ENCODE results near the gene PVALB. TPM values are rescaled to one million over a fixed set of nuclear protein-coding genes. Genes with fewer than 3 reads are reported as not detected.

PVALB gene
- total and polyA plus RNA-seq, 2 donors (not counting 1 experiment from before 2014, with no cell fraction given): not detected

DNA sequence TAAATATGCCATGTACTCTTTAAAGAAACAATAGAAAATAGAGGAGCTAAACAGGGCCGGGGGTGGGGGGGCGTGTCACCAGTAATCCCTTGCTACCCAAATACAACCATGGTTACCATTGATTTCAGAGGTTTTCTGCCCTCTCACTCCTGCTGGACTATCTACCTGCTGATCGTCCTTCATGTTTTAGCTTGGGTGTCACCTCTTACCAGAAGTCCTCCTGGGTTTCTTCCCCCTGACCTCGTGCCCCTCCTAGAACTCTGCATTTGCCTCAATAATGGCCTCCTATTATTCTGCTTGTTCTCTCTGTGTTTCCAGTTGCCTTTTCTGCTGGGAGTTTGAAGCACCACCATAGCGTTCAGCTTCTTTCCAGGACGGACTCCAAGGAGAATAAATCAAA lies 9.4 kb upstream of the PVALB start:
- ChIA-PET POLR2A (no interaction called here), CTCF (no interaction called here)
- no peak for ATAC-seq (ENCODE audit: low read depth)
- Histone ChIP-seq H3K4me1 (ENCODE audit: control insufficient read depth in 2 of 2, insufficient read depth in 2 of 2, low read length in 2 of 2) (no peaks in the 10 kb centered on the region), H3K4me2 (replicated peaks; ENCODE audit: low read depth, low read length, poor library complexity, severe bottlenecking) (no peak overlapping the region), H4K20me1 (ENCODE audit: control insufficient read depth, insufficient read depth, low read length, poor library complexity, severe bottlenecking) (no peaks in the 10 kb centered on the region), H3K9me3 (ENCODE audit: control extremely low read depth in 1 of 3, control insufficient read depth in 2 of 3, insufficient read depth in 1 of 3, low read length in 2 of 3) (no peaks in the 10 kb centered on the region), H3K27ac (ENCODE audit: low read length in 2 of 2) (no peak overlapping the region), H3K79me2 (ENCODE audit: control insufficient read depth, insufficient read depth, low read length) (no peaks in the 10 kb centered on the region), H3K36me3 (replicated peaks in 1 of 2; ENCODE audit: control extremely low read depth in 1 of 2, control insufficient read depth in 1 of 2, extremely low read depth in 1 of 2, insufficient read depth in 2 of 2, low read length in 1 of 2) (no peaks in the 10 kb centered on the region), H2AFZ (ENCODE audit: insufficient read depth, low read depth, low read length, poor library complexity, severe bottlenecking) (no peak overlapping the region), H3K9ac (ENCODE audit: low read length) (no peak overlapping the region), H3K27me3 (replicated peaks in 1 of 4; ENCODE audit: control extremely low read depth in 1 of 4, control insufficient read depth in 3 of 4, insufficient read depth in 4 of 4, low read length in 3 of 4) (peaks cover 0 to 32% (median 9%) of the 10 kb centered on the region in 4 experiments), H3K4me3 (ENCODE audit: control extremely low read depth in 1 of 5, extremely low read depth in 1 of 5, insufficient read depth in 1 of 5, low read depth in 2 of 5, low read length in 4 of 5) (no peak overlapping the region)
- no peak overlapping the region for H3K4me3 Mint-ChIP-seq
- TF ChIP-seq CTCF (IDR thresholded peaks at IDR 0.05) (no peak), EZH2 (IDR thresholded peaks at IDR 0.05; ENCODE audit: borderline replicate concordance, insufficient read depth, low read depth, low read length, poor library complexity, severe bottlenecking) (no peak)
- no peak overlapping the region for H3K27ac Mint-ChIP-seq
- H3K27me3 Mint-ChIP-seq: peaks cover 32% of the 10 kb centered on the region
- no peaks in the 10 kb centered on the region for H3K9me3 Mint-ChIP-seq (ENCODE audit: insufficient read depth)
- DNase-seq: no peak
- H3K4me1 Mint-ChIP-seq: no peaks in the 10 kb centered on the region
- WGBS (ENCODE audit: insufficient coverage): 92% methylated on average over 6 of the region's 6 CpGs
- intact Hi-C loops (cut with micrococcal nuclease): no loop called here

- 100% methylated on average over 2 of the region's 2 CpGs for WGBS (ENCODE audit: insufficient coverage)
Observed at GRCh38 chr22:36824655-36825054, 7.8 kb upstream of the PVALB start.

More at GRCh38 chr22:36824655-36825054, 7.8 kb upstream of the PVALB start:
- Histone ChIP-seq H3K79me2 (ENCODE audit: control insufficient read depth, insufficient read depth, low read length) (no peaks in the 10 kb centered on the region), H3K4me2 (replicated peaks; ENCODE audit: low read depth, low read length, poor library complexity, severe bottlenecking) (no peak overlapping the region), H3K4me1 (ENCODE audit: control insufficient read depth in 2 of 2, insufficient read depth in 2 of 2, low read length in 2 of 2) (no peaks in the 10 kb centered on the region), H3K9ac (ENCODE audit: low read length) (no peak overlapping the region), H2AFZ (ENCODE audit: insufficient read depth, low read depth, low read length, poor library complexity, severe bottlenecking) (no peak overlapping the region), H3K27me3 (replicated peaks in 1 of 4; ENCODE audit: control extremely low read depth in 1 of 4, control insufficient read depth in 3 of 4, insufficient read depth in 4 of 4, low read length in 3 of 4) (peaks cover 0 to 28% (median 3%) of the 10 kb centered on the region in 4 experiments), H3K4me3 (ENCODE audit: control extremely low read depth in 1 of 5, extremely low read depth in 1 of 5, insufficient read depth in 1 of 5, low read depth in 2 of 5, low read length in 4 of 5) (no peak overlapping the region), H3K27ac (ENCODE audit: low read length in 2 of 2) (no peak overlapping the region), H3K9me3 (ENCODE audit: control extremely low read depth in 1 of 3, control insufficient read depth in 2 of 3, insufficient read depth in 1 of 3, low read length in 2 of 3) (no peaks in the 10 kb centered on the region), H4K20me1 (ENCODE audit: control insufficient read depth, insufficient read depth, low read length, poor library complexity, severe bottlenecking) (no peaks in the 10 kb centered on the region), H3K36me3 (replicated peaks in 1 of 2; ENCODE audit: control extremely low read depth in 1 of 2, control insufficient read depth in 1 of 2, extremely low read depth in 1 of 2, insufficient read depth in 2 of 2, low read length in 1 of 2) (no peaks in the 10 kb centered on the region)
- intact Hi-C loops (cut with micrococcal nuclease): no loop called here
- H3K4me3 Mint-ChIP-seq: no peak overlapping the region
- TF ChIP-seq CTCF (IDR thresholded peaks at IDR 0.05) (no peak), EZH2 (IDR thresholded peaks at IDR 0.05; ENCODE audit: borderline replicate concordance, insufficient read depth, low read depth, low read length, poor library complexity, severe bottlenecking) (no peak)
- DNase-seq (no peak), ATAC-seq (ENCODE audit: low read depth) (no peak)
- ChIA-PET POLR2A (no interaction called here), CTCF (no interaction called here)
- peaks cover 36% of the 10 kb centered on the region for H3K27me3 Mint-ChIP-seq
- no peaks in the 10 kb centered on the region for H3K4me1 Mint-ChIP-seq
- no peaks in the 10 kb centered on the region for H3K9me3 Mint-ChIP-seq (ENCODE audit: insufficient read depth)
- H3K27ac Mint-ChIP-seq: no peak overlapping the region
